H9 (cell line): ENCODE measurements around the gene FATE1. TPM values are rescaled to one million over a fixed set of nuclear protein-coding genes. Genes with fewer than 3 reads are reported as not detected.

Experiments
- DNase-seq: peaks from one replicate; pipeline ENCODE4 v3.0.0-alpha.2; 2017
- H2AFZ ChIP-seq: one replicate; pipeline ENCODE4 v1.6.1; 2013; ENCODE audit warnings: mild to moderate bottlenecking, low read length, control low read depth, moderate library complexity
- H2AK5ac ChIP-seq: 2 replicates; pipeline ENCODE4 v1.6.1; 2013; ENCODE audit warnings: low read length, control low read depth, mixed read lengths; ENCODE audit not compliant: insufficient read length
- H2BK120ac ChIP-seq: one replicate; pipeline ENCODE4 v1.6.1; 2013; ENCODE audit warnings: low read depth, mild to moderate bottlenecking, low read length, control low read depth, inconsistent platforms; ENCODE audit not compliant: poor library complexity, severe bottlenecking
- H2BK12ac ChIP-seq: 2 replicates; pipeline ENCODE4 v1.6.1; 2013; ENCODE audit warnings: low read length, control low read depth, mixed read lengths, low read depth; ENCODE audit not compliant: insufficient read length
- H2BK15ac ChIP-seq: 2 replicates; pipeline ENCODE4 v1.6.1; 2013; ENCODE audit warnings: low read depth, low read length, control low read depth
- H2BK20ac ChIP-seq: one replicate; pipeline ENCODE4 v1.6.1; 2013; ENCODE audit warnings: low read depth, mild to moderate bottlenecking, low read length, control low read depth, inconsistent platforms; ENCODE audit not compliant: poor library complexity, severe bottlenecking
- H2BK5ac ChIP-seq: 2 replicates; pipeline ENCODE4 v1.6.1; 2013; ENCODE audit warnings: low read length, control low read depth, mixed read lengths; ENCODE audit not compliant: insufficient read length
- H3K14ac ChIP-seq: 2 replicates; pipeline ENCODE4 v1.6.1; 2013; ENCODE audit warnings: low read length, control low read depth; ENCODE audit not compliant: insufficient read depth
- H3K18ac ChIP-seq: 2 replicates; pipeline ENCODE4 v1.6.1; 2013; ENCODE audit warnings: low read depth, mild to moderate bottlenecking, mixed read lengths, low read length, control low read depth; ENCODE audit not compliant: insufficient read length
- H3K23ac ChIP-seq: 2 replicates; pipeline ENCODE4 v1.6.1; 2013; ENCODE audit warnings: low read length, control low read depth, mixed read lengths, low read depth; ENCODE audit not compliant: insufficient read length
- H3K23me2 ChIP-seq: 2 replicates; pipeline ENCODE4 v1.6.1; 2013; ENCODE audit warnings: low read depth, mild to moderate bottlenecking, mixed read lengths, low read length, control low read depth; ENCODE audit not compliant: insufficient read length, poor library complexity, severe bottlenecking
- H3K27ac ChIP-seq: 2 replicates; pipeline ENCODE4 v1.5.1; 2013; ENCODE audit warnings: low read length, control low read depth, mixed read lengths, low read depth; ENCODE audit not compliant: insufficient read length
- H3K27me3 ChIP-seq: 2 replicates; pipeline ENCODE4 v1.6.1; 2013; ENCODE audit warnings: low read length, control low read depth, inconsistent platforms; ENCODE audit not compliant: insufficient read depth
- H3K4ac ChIP-seq: 2 replicates; pipeline ENCODE4 v1.6.1; 2013; ENCODE audit warnings: low read depth, mild to moderate bottlenecking, control low read depth, inconsistent platforms, low read length, moderate library complexity
- H3K4me1 ChIP-seq: 2 replicates; pipeline ENCODE4 v1.6.1; 2013; ENCODE audit warnings: low read length, control low read depth, inconsistent platforms; ENCODE audit not compliant: insufficient read depth
- H3K4me2 ChIP-seq: 2 replicates; pipeline ENCODE4 v1.6.1; 2013; ENCODE audit warnings: low read length, control low read depth, mixed read lengths; ENCODE audit not compliant: insufficient read length, insufficient read depth
- H3K56ac ChIP-seq: 2 replicates; pipeline ENCODE4 v1.6.1; 2013; ENCODE audit warnings: low read depth, mild to moderate bottlenecking, mixed read lengths, low read length, control low read depth; ENCODE audit not compliant: insufficient read length
- H3K79me1 ChIP-seq: 2 replicates; pipeline ENCODE4 v1.6.1; 2013; ENCODE audit warnings: low read depth, mild to moderate bottlenecking, moderate library complexity, low read length, control low read depth, inconsistent platforms; ENCODE audit not compliant: insufficient read depth, poor library complexity, severe bottlenecking
- H3K79me2 ChIP-seq: 2 replicates; pipeline ENCODE4 v1.6.1; 2013; ENCODE audit warnings: low read length, control low read depth, inconsistent platforms; ENCODE audit not compliant: insufficient read depth
- H3K9ac ChIP-seq: 2 replicates; pipeline ENCODE4 v1.6.1; 2013; ENCODE audit warnings: low read length, control low read depth, mixed read lengths; ENCODE audit not compliant: insufficient read length; ENCODE audit errors: extremely low read depth
- H3K9me3 ChIP-seq: one replicate; pipeline ENCODE4 v1.6.1; 2013; ENCODE audit warnings: low read depth, low read length, inconsistent platforms; ENCODE audit not compliant: control insufficient read depth
- H3T11ph ChIP-seq: one replicate; pipeline ENCODE4 v1.6.1; 2013; ENCODE audit warnings: mild to moderate bottlenecking, low read length, control low read depth, inconsistent platforms
- H4K20me1 ChIP-seq: one replicate; pipeline ENCODE4 v1.6.1; 2013; ENCODE audit not compliant: control insufficient read depth, insufficient read length, insufficient read depth
- H4K5ac ChIP-seq: 2 replicates; pipeline ENCODE4 v1.6.1; 2013; ENCODE audit warnings: low read depth, mild to moderate bottlenecking, mixed read lengths, low read length, control low read depth; ENCODE audit not compliant: insufficient read length
- H4K8ac ChIP-seq: replicated peaks from 2 replicates; pipeline ENCODE4 v1.6.1; 2013; ENCODE audit warnings: low read length, control low read depth, mixed read lengths, low read depth; ENCODE audit not compliant: insufficient read length
- H4K91ac ChIP-seq: 2 replicates; pipeline ENCODE4 v1.6.1; 2013; ENCODE audit warnings: low read depth, mild to moderate bottlenecking, moderate library complexity, mixed read lengths, low read length, control low read depth; ENCODE audit not compliant: insufficient read length
- H3K27ac Mint-ChIP-seq, 3 experiments: 2 replicates in 2 of 3; 3 replicates in 1 of 3; pipeline ENCODE4 v1.8.0; 2020 to 2021; ENCODE audit warnings: mixed read lengths in 3 of 3, mild to moderate bottlenecking in 1 of 3, moderate library complexity in 1 of 3
- H3K27me3 Mint-ChIP-seq: 2 replicates; pipeline ENCODE4 v1.8.0; 2021; ENCODE audit warnings: low read depth, mild to moderate bottlenecking, moderate library complexity, mixed read lengths
- H3K36me3 Mint-ChIP-seq, 3 experiments: 2 replicates in 2 of 3; 3 replicates in 1 of 3; pipeline ENCODE4 v1.8.0; 2020 to 2021; ENCODE audit warnings: low read depth in 3 of 3, mixed read lengths in 3 of 3; ENCODE audit not compliant: insufficient read depth in 1 of 3
- H3K4me1 Mint-ChIP-seq, 2 experiments: 2 replicates each; pipeline ENCODE4 v1.8.0; 2020; ENCODE audit warnings: mixed read lengths in 2 of 2
- H3K4me3 Mint-ChIP-seq, 2 experiments: 2 replicates in 1 of 2; 3 replicates in 1 of 2; pipeline ENCODE4 v1.8.0; 2020 to 2021; ENCODE audit warnings: mild to moderate bottlenecking in 2 of 2, mixed read lengths in 2 of 2, moderate library complexity in 1 of 2
- H3K9me3 Mint-ChIP-seq, 2 experiments: 2 replicates in 1 of 2; 3 replicates in 1 of 2; pipeline ENCODE4 v1.8.0; 2020; ENCODE audit warnings: mild to moderate bottlenecking in 2 of 2, mixed read lengths in 2 of 2, moderate library complexity in 1 of 2
- CTCF ChIP-seq: fragments of 200-600 bp; sonication (generic); conservative IDR thresholded peaks from 3 replicates; pipeline ENCODE4 v1.8.0; 2021; ENCODE audit warnings: antibody characterized with exemption, mild to moderate bottlenecking
- WGBS: extraction: QIAGEN DNeasy Blood & Tissue Kit; methylation state at CpG from one replicate; pipeline ENCODE4 v1.1.7; 2013; ENCODE audit warnings: missing lambda C conversion rate, low lambda C conversion rate, mixed read lengths; ENCODE audit not compliant: insufficient read length; ENCODE audit errors: extremely low coverage; 5-methylcytosine and 5-hydroxymethylcytosine counted together
- total RNA-seq: library from RNA; stranded (reverse); gene quantifications from 2 replicates; pipeline ENCODE4 v1.2.1, GENCODE V29; 2021

Gene FATE1
- total RNA-seq, 1 experiment from 2014 or later = not detected

- Histone ChIP-seq H4K20me1 (no peaks in the 10 kb centered on the region), H4K5ac (no peak overlapping the region), H2BK12ac (no peak overlapping the region), H3K56ac (no peak overlapping the region), H3K14ac (no peak overlapping the region), H2AK5ac (no peak overlapping the region), H2BK20ac (no peak overlapping the region), H2BK5ac (no peak overlapping the region), H2BK15ac (no peak overlapping the region), H2AFZ (no peak overlapping the region), H3K23ac (no peak overlapping the region), H3K4me1 (no peaks in the 10 kb centered on the region), H3T11ph (no peak overlapping the region), H3K79me1 (no peaks in the 10 kb centered on the region), H3K9me3 (peaks cover 41% of the 10 kb centered on the region), H2BK120ac (no peak overlapping the region), H3K4ac (no peak overlapping the region), H3K9ac (no peak overlapping the region), H4K91ac (no peak overlapping the region), H3K23me2 (no peaks in the 10 kb centered on the region), H3K18ac (no peak overlapping the region), H4K8ac (no peak overlapping the region), H3K27ac (no peak overlapping the region), H3K4me2 (no peak overlapping the region), H3K79me2 (no peaks in the 10 kb centered on the region), H3K27me3 (no peaks in the 10 kb centered on the region)
- Mint-ChIP-seq H3K27ac (no peak overlapping the region), H3K4me3 (no peak overlapping the region), H3K36me3 (peaks cover 0 to 6% (median 0%) of the 10 kb centered on the region in 3 experiments; a peak in 1 of 7 replicates), H3K9me3 (peaks cover 75 to 77% of the 10 kb centered on the region in 2 experiments), H3K4me1 (no peaks in the 10 kb centered on the region), H3K27me3 (peaks cover 14% of the 10 kb centered on the region)
- WGBS = no CpG with 5 or more reads among the region's 4 CpGs
- TF ChIP-seq CTCF = peak; percentile 74
- DNase-seq = peak; percentile 74
Observed at GRCh38 chrX:151680805-151681204, 35.0 kb upstream of the FATE1 start.
